NCI-H1436 treated with DMSO at 0.1 percent for 48 hours (cell line): ENCODE results near the gene SELENOM.
"Not testable (repeated sequence)": the region's sequence is repeated elsewhere in the genome, so short reads cannot be mapped to it uniquely, and the experiment has no call there.

Experiments
- DNase-seq: peaks from one replicate; lab custom pipeline; 2025; lab: John Stamatoyannopoulos, UW

SELENOM gene

GRCh38 chr22:31105282-31105929 is 2.0 kb downstream of the SELENOM start:
- DNase-seq, result no peak

DNA sequence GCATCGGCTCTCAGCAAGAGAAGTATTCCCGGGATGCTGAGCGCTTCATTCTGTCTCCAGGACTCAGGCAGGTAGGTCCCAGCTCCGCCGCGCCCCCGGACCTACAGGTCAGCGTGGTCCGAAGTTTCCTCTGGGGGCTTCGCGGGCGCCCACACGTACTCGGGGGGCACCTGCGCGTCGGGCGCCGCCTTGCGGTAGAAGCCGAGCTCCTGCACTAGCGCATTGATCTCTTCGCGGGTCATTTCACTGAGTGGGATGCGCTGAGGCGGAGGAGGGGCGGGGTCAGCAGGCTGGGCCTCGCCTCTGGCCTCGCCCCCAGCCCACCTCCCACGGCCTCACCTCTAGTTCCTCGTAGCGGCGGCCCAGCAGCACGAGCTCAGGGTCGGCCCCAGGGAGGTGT is 2.5 kb downstream of the SELENOM start:
- DNase-seq, result no peak

DNA sequence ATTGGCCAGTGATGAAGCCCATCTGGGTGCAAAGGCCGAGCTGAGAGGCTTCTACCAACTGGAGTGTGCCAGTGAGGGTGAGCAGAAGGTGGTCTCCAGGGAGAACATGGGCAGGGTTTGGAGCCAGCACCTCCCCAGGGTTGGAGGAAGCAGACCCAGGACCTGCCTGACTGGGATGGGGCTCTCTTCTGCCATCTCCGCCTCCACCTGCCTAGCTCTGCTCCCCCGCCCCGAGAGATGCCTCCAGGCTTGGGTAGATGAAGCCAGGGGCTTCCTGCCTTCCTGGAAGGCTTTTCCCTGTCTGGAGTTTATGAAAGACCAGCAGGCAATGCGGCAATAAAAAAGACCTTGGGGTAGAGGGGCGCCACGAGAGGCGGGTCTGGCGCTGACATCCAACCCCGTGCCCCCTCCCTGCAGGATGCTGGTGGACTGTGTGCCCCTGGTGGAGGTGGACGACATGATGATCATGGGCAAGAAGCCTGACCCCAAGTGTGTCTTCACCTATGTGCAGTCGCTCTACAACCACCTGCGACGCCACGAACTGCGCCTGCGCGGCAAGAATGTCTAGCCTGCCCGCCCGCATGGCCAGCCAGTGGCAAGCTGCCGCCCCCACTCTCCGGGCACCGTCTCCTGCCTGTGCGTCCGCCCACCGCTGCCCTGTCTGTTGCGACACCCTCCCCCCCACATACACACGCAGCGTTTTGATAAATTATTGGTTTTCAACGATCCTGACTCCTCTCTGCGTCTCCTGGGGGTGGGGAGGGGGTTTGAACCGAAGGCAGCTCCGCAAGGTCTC is 3.3 kb downstream of the SELENOM start:
- DNase-seq, result no peak

GRCh38 chr22:31103111-31103510 is 4.3 kb downstream of the SELENOM start:
- no peak for DNase-seq

GRCh38 chr22:31102441-31103081 is 4.8 kb downstream of the SELENOM start:
- DNase-seq, result no peak

- no peak for DNase-seq
These were observed 6.4 kb downstream of the SELENOM start for GRCh38 chr22:31100762-31101525.

DNA sequence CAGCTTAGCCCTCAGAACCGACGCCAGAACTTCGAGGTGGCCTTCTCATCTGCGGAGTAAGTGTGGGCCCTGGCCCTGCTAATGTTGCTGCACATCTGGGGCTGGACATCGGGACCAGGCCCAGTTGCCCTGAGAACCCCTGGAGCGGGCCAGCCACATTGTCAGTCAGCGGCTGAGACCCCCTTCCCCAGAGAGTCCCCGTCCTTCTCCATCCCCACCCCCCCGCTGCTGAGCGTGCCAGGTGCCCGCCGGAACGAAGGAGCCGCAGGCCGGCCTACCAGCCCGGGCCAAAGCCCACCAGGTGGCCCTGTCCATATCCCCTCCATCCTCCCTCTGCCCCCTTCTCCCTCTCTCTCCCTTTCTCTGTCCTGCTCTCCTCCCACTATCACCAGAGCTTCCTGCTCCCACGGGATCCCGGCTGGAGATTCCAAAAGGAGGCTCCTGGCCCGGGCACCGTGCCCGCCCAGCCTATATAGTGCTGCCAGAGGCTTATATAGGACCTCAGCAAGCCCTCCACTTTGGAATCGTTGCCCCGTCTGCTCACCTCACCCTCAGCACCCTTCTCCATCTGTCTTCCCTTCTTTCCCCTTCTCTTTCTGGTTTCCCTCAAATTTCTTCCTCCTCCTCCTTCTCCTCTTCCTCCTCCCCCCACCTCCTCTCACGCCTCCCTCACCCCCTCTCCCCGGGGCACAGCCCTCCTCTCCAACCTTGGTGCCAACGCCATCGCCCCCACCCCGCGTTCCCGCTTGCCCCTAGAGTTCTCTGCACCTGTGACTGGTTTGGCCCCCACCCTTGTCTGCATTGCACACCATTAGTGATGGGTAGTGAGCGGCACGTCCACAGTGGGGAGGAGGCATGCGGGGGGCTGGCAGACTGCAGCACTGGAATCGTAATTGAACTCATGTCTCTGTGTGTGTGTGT is 7.3 kb downstream of the SELENOM start:
- no peak for DNase-seq

GRCh38 chr22:31099386-31099785 is 8.0 kb downstream of the SELENOM start:
- DNase-seq, result no peak

DNA sequence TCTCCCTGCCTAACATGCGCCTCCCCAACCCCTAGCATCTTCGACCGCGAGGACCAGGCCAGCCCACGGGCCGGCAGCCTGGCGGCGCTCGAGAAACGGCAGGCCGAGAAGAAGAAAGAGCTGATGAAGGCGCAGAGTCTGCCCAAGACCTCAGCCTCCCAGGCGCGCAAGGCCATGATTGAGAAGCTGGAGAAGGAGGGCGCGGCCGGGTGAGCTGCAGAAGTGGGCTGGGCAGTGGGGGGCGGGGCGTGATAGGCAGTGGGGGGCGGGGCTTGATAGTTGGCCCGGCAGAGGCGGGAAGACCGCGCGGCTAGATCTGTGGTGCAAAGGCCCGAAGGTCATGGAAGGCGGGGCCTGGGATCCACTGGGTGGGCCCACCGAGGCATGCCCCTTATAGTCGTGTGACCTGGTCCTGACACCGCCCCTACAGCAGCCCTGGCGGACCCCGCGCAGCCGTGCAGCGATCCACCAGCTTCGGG is 8.7 kb downstream of the SELENOM start:
- no peak for DNase-seq

- no peak for DNase-seq
These were observed 9.3 kb downstream of the SELENOM start for GRCh38 chr22:31097941-31098631.

- not testable (repeated sequence) for DNase-seq
These were observed 9.8 kb downstream of the SELENOM start for GRCh38 chr22:31097539-31097938.

DNA sequence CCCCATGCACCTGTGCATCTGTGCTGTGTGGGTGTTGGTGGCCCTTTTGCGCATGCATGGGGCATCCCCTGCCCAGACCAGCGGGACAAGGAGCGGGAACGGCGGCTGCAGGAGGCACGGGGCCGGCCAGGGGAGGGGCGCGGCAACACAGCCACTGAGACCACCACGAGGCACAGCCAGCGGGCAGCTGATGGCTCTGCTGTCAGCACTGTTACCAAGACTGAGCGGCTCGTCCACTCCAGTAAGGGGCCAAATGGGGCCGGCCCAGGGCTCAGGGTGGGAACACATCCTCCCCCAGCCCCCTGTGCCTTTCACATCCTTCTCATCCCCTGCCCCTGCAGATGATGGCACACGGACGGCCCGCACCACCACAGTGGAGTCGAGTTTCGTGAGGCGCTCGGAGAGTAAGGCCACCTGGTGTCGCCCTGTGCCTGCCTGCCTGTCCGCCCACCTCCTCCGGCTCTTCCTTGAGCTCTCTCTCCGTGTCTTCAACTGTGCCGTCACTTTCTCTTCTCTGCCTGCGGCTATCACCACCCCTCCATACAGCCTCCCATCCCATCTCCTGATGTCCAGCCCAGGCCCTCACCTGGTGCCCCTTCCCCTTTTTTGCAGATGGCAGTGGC is 10.6 kb downstream of the SELENOM start:
- DNase-seq, result no peak

DNA sequence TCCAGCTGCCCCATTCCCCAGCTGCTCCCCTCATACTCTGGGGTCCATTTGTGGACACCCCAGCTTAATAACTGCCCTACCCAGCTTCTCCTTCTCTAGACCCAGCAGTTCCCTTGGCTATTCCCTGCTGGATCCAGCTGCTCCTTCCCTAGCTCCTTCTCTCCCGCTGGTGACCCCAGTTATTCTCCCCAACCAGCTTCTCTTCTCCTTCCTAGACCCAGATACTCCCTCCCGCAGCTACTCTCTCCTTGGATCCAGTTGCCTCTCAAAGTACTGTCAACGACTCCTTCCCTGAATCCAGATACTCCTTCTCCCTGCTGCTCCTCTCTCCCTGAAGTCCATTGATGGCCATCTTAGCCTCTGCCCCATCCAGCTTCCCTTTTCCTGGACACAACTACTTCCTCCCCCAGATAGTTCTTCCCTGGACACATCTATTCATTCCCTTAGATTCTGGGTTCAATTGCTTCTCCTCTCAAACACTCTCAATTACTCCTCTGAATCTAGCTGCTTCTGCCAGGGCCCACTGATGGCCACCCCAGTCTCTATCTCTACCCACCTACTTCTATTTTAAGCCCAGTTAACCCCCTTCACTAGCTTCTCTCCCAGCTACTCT is 11.6 kb downstream of the SELENOM start:
- DNase-seq, result no peak

- DNase-seq, result no peak
These were observed 12.6 kb downstream of the SELENOM start for GRCh38 chr22:31094741-31095140.

- no peak for DNase-seq
These were observed 13.3 kb downstream of the SELENOM start for GRCh38 chr22:31094021-31094551.

- no peak for DNase-seq
These were observed 14.1 kb downstream of the SELENOM start for GRCh38 chr22:31093086-31093850.

DNA sequence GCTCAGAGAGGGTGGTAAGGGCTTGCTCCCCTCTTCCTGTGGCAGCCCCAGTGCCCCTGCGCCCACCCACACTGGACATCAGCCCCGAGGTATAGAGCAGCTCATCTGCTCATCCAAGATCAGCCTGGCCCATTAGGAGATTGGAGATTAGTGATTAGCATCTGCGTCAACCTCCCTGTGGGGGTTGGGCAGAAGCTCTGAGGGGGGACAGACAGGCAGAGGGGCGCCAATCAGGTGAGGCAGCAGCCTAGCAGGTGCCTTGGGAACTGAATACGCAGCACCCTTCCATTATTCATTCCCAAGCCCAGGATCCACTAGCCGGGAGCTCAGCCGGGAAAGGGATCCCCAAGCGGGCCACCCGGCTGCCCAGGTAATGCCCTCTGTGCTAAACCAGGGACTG is 15.2 kb downstream of the SELENOM start:
- DNase-seq, result no peak

DNA sequence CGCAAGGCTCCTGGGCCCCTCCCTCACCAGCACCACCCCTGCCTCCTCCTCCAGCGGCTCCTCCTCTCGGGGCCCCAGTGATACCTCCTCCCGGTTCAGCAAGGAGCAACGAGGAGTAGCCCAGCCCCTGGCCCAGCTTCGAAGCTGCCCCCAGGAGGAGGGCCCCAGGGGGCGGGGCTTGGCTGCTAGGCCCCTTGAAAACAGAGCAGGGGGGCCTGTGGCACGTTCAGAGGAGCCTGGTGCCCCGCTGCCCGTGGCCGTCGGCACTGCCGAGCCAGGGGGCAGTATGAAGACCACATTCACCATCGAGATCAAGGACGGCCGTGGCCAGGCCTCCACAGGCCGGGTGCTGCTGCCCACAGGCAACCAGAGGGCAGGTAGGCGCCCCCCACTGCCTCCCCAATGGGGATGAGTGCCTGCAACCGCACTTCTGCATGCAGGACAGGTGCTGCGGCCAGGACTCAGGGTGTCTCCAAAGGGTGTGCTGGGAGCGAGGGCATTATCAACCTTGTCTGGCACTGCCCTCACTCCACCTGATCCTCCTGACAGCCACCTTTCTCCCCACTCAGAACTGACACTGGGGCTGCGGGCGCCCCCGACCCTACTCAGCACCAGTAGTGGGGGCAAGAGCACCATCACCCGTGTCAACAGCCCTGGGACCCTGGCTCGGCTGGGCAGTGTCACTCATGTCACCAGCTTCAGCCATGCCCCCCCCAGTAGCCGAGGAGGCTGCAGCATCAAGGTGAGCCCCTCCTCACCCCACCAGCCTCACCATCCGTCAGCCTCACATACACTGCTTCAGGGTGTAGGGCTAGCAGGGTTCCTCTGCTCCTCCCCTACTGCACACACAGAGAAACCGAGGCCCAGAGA is 16.0 kb downstream of the SELENOM start:
- DNase-seq, result no peak
